ENCODE measurements around the gene BIRC3. TPM values are rescaled to one million over a fixed set of nuclear protein-coding genes. Genes with fewer than 3 reads are reported as not detected.

Gene BIRC3
- total and polyA plus RNA-seq, 2 of the 4 experiments (the other 2 are of a cell fraction) = 2.2 to 5.0 TPM

GRCh38 chr11:102305352-102306047 is 11.8 kb upstream of the BIRC3 start:
- Histone ChIP-seq H3K4me1 (ENCODE audit: control insufficient read depth, insufficient read depth, low read length) (no peaks in the 10 kb centered on the region), H3K79me1 (ENCODE audit: low read depth in 1 of 2, low read length in 2 of 2) (no peaks in the 10 kb centered on the region; a peak in 1 of 4 replicates), H3K9me3 (ENCODE audit: control insufficient read depth, insufficient read depth, low read length) (peaks cover 8% of the 10 kb centered on the region), H4K91ac (ENCODE audit: insufficient read depth, low read depth, low read length) (no peak overlapping the region), H2AK9ac (replicated peaks; ENCODE audit: low read depth, low read length, poor library complexity) (no peak overlapping the region), H3K4ac (ENCODE audit: low read depth, low read length) (no peak overlapping the region), H4K8ac (ENCODE audit: low read depth in 2 of 2, low read length in 2 of 2) (no peak overlapping the region), H3K4me3 (ENCODE audit: insufficient read depth, low read depth, low read length) (no peak overlapping the region), H2AFZ (replicated peaks; ENCODE audit: low read length, poor library complexity) (no peak overlapping the region), H2BK15ac (ENCODE audit: low read depth, low read length) (no peak overlapping the region), H3K27me3 (ENCODE audit: control insufficient read depth, insufficient read depth, low read length) (no peaks in the 10 kb centered on the region), H4K20me1 (ENCODE audit: insufficient read depth, low read length) (no peaks in the 10 kb centered on the region), H3K23ac (ENCODE audit: low read depth, low read length) (no peak overlapping the region), H2BK5ac (ENCODE audit: low read depth, low read length, poor library complexity, severe bottlenecking) (no peak overlapping the region), H3K9me1 (ENCODE audit: insufficient read depth, low read length) (peaks cover 3% of the 10 kb centered on the region; the same call in 1 of the 2 replicates), H2BK20ac (ENCODE audit: low read depth, low read length) (no peak overlapping the region), H3K56ac (ENCODE audit: extremely low read depth, insufficient read depth, low read length) (no peak overlapping the region), H3K9ac (ENCODE audit: low read depth, low read length) (no peak overlapping the region), H2AK5ac (ENCODE audit: low read depth, low read length) (no peak overlapping the region), H3K4me2 (ENCODE audit: low read depth, low read length) (no peak overlapping the region), H3K27ac (ENCODE audit: insufficient read depth, low read length) (no peak overlapping the region), H3K14ac (replicated peaks; ENCODE audit: low read depth, low read length) (no peak overlapping the region), H3K18ac (ENCODE audit: low read depth, low read length) (no peak overlapping the region), H4K5ac (ENCODE audit: low read depth, low read length) (no peak overlapping the region), H2BK120ac (ENCODE audit: low read depth, low read length) (no peak overlapping the region), H3K36me3 (ENCODE audit: control insufficient read depth, insufficient read depth, low read length) (no peaks in the 10 kb centered on the region)
- no peak for TF ChIP-seq CHD1 (IDR thresholded peaks at IDR 0.05; ENCODE audit: low read depth, low read length)
- TF ChIP-seq MAFK (IDR thresholded peaks at IDR 0.05; ENCODE audit: low read depth, low read length) = peak; percentile 81
- CTCF ChIA-PET = interaction anchor here (1.0 to 1.8 kb wide), 2 partner anchors 12 to 16 kb away, joined by 3 to 6 read pairs; no protein-coding TSS in a partner anchor
- BruUV-seq (replicated peaks) = no TSS peak
- WGBS, 2 experiments (ENCODE audit: extremely low coverage in 2 of 2, insufficient read length in 1 of 2) = no CpG with 5 or more reads among the region's 3 CpGs
- in situ Hi-C loops (cut with MboI; ENCODE audit: low sequenced_read_pairs) (no loop called here), intact Hi-C loops (cut with micrococcal nuclease) (no loop called here), dilution Hi-C loops (cut with HindIII; ENCODE audit: low sequenced_read_pairs, unreplicated experiment) (no loop called here)
- ATAC-seq (ENCODE audit: low read depth) (no peak), DNase-seq (no peak)
- POLR2A ChIA-PET (ENCODE audit: unreplicated experiment) = no interaction called here

Data from IMR-90 (cell line).